ENCODE data around the gene LAMA3. TPM values are rescaled to one million over a fixed set of nuclear protein-coding genes. Genes with fewer than 3 reads are reported as not detected.

Gene LAMA3
- total and polyA plus RNA-seq, 2 experiments from 2014 or later, result 3.9 to 4.9 TPM

- no peaks in the 10 kb centered on the region for H3K27me3 ChIP-seq (ENCODE audit: insufficient read depth)
- H3K9me3 Mint-ChIP-seq, result no peaks in the 10 kb centered on the region
- no peak overlapping the region for H3K27ac ChIP-seq (ENCODE audit: low read depth)
- H3K4me3 ChIP-seq, result no peak overlapping the region
- H3K36me3 ChIP-seq (ENCODE audit: insufficient read depth), result no peaks in the 10 kb centered on the region
- H3K27me3 Mint-ChIP-seq (ENCODE audit: insufficient read depth, low read depth, poor library complexity), result peaks cover 6% of the 10 kb centered on the region
- no peaks in the 10 kb centered on the region for H4K20me1 ChIP-seq (replicated peaks; ENCODE audit: insufficient read depth)
- no peak for ATAC-seq
- H3K4me3 Mint-ChIP-seq, result no peak overlapping the region
- H3K4me1 Mint-ChIP-seq, result peaks cover 22% of the 10 kb centered on the region
- no peak overlapping the region for H3K4me2 ChIP-seq
- no peak overlapping the region for H3K27ac Mint-ChIP-seq
- H2AFZ ChIP-seq, result no peak overlapping the region
- H3K9me2 ChIP-seq (ENCODE audit: insufficient read depth), result no peaks in the 10 kb centered on the region
- no peaks in the 10 kb centered on the region for H3K36me3 Mint-ChIP-seq (ENCODE audit: low read depth)
- TF ChIP-seq NANOG (IDR thresholded peaks at IDR 0.05; ENCODE audit: borderline replicate concordance) (no peak), CTCF (conservative IDR thresholded peaks at IDR 0.05; ENCODE audit: low read depth in 2 of 2) (no peak), ZNF114 (CRISPR knock-in tag; IDR thresholded peaks at IDR 0.05) (no peak), EZH2 (IDR thresholded peaks at IDR 0.05; ENCODE audit: low read depth, unreplicated experiment) (no peak), REST (IDR thresholded peaks at IDR 0.05; ENCODE audit: unreplicated experiment) (no peak), EZH2phosphoT487 (IDR thresholded peaks at IDR 0.05; ENCODE audit: unreplicated experiment) (no peak), ETS1 (IDR thresholded peaks at IDR 0.05) (no peak)
- H3K79me2 ChIP-seq (replicated peaks; ENCODE audit: insufficient read depth), result no peaks in the 10 kb centered on the region
- peaks cover 32% of the 10 kb centered on the region for H3K4me1 ChIP-seq (ENCODE audit: insufficient read depth)
- H3F3A ChIP-seq (replicated peaks; ENCODE audit: low read depth), result no peaks in the 10 kb centered on the region
- no peak for DNase-seq (ENCODE audit: low spot score)
Observed at GRCh38 chr18:23879966-23880565, 190.8 kb downstream of the LAMA3 start.

GRCh38 chr18:23880931-23881617 lies 191.8 kb downstream of the LAMA3 start:
- no peak overlapping the region for H3K4me3 ChIP-seq
- Mint-ChIP-seq H3K36me3 (ENCODE audit: low read depth) (no peaks in the 10 kb centered on the region), H3K4me3 (no peak overlapping the region), H3K4me1 (peaks cover 24% of the 10 kb centered on the region), H3K27me3 (ENCODE audit: insufficient read depth, low read depth, poor library complexity) (peaks cover 6% of the 10 kb centered on the region), H3K9me3 (no peaks in the 10 kb centered on the region), H3K27ac (no peak overlapping the region)
- no peaks in the 10 kb centered on the region for H3F3A ChIP-seq (replicated peaks; ENCODE audit: low read depth)
- H3K4me2 ChIP-seq, result no peak overlapping the region
- no peaks in the 10 kb centered on the region for H3K79me2 ChIP-seq (replicated peaks; ENCODE audit: insufficient read depth)
- no peaks in the 10 kb centered on the region for H3K36me3 ChIP-seq (ENCODE audit: insufficient read depth)
- no peak for DNase-seq (ENCODE audit: low spot score)
- no peaks in the 10 kb centered on the region for H4K20me1 ChIP-seq (replicated peaks; ENCODE audit: insufficient read depth)
- no peak overlapping the region for H2AFZ ChIP-seq
- H3K9me2 ChIP-seq (ENCODE audit: insufficient read depth), result no peaks in the 10 kb centered on the region
- H3K4me1 ChIP-seq (ENCODE audit: insufficient read depth), result peaks cover 32% of the 10 kb centered on the region
- H3K27me3 ChIP-seq (ENCODE audit: insufficient read depth), result no peaks in the 10 kb centered on the region
- H3K27ac ChIP-seq (ENCODE audit: low read depth), result no peak overlapping the region; the same call in 1 of the 2 replicates
- no peak for ATAC-seq
- TF ChIP-seq ZNF114 (CRISPR knock-in tag; IDR thresholded peaks at IDR 0.05) (no peak), EZH2phosphoT487 (IDR thresholded peaks at IDR 0.05; ENCODE audit: unreplicated experiment) (no peak)
